Measurements from ENCODE around the gene SLC2A6. TPM values are rescaled to one million over a fixed set of nuclear protein-coding genes. Genes with fewer than 3 reads are reported as not detected.

The SLC2A6 gene
- total RNA-seq, 6 experiments from 2014 or later, result 9.4 to 12.6 (median 11.3) TPM

DNA sequence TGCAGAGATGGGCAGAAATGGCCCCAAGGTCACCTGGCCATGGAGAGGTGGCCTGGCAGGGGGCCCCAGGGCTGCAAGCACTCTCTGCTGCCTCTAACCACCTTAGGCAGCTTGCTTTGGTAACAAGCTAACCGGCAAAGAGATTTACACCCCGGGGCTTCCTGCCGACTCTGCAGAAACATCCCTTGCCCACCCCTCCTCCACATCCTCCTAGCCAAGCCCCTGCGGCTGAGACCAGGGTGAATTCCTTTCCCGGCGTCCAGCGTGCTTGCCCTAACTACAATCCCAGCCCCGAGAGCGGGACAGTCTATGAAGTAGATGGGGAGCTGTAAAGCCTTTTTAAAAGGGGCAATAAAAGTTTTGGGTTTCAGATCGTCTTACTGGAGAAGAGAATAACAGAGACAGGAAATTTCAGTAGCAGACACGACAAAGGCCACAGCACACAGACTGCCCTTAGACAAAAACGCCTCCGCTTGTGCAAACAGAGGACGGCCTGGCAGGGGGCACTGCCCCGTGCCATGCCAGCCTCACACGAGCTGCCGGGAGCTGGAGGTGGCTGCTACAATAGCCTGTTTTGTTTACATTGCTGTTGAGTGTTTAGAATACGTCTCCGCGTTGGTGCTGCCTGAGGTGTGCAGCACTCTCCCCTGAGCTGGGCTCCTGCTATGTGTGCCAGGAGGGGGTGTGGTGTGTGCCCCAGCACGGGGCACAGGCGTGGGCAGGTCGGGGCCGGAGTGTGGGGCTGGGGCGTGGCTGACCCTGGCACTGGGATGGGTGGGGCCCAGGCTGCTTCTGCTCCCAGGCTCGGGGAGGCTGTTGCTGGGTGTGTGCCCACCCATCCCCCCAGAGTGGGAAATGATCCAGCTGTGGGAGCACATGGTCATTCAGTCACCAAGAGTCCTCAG lies 30.5 kb upstream of the SLC2A6 start:
- DNase-seq, result no peak
- Mint-ChIP-seq H3K36me3 (ENCODE audit: low read depth) (no peaks in the 10 kb centered on the region), H3K27ac (no peak overlapping the region), H3K9me3 (no peaks in the 10 kb centered on the region), H3K4me1 (ENCODE audit: low read depth) (peaks cover 34% of the 10 kb centered on the region), H3K27me3 (ENCODE audit: insufficient read depth) (peaks cover 3% of the 10 kb centered on the region), H3K4me3 (peak overlapping the region; percentile 45; the same call in 1 of the 2 replicates)
- TF ChIP-seq, protein P1, sequence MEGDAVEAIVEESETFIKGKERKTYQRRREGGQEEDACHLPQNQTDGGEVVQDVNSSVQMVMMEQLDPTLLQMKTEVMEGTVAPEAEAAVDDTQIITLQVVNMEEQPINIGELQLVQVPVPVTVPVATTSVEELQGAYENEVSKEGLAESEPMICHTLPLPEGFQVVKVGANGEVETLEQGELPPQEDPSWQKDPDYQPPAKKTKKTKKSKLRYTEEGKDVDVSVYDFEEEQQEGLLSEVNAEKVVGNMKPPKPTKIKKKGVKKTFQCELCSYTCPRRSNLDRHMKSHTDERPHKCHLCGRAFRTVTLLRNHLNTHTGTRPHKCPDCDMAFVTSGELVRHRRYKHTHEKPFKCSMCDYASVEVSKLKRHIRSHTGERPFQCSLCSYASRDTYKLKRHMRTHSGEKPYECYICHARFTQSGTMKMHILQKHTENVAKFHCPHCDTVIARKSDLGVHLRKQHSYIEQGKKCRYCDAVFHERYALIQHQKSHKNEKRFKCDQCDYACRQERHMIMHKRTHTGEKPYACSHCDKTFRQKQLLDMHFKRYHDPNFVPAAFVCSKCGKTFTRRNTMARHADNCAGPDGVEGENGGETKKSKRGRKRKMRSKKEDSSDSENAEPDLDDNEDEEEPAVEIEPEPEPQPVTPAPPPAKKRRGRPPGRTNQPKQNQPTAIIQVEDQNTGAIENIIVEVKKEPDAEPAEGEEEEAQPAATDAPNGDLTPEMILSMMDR (IDR thresholded peaks at IDR 0.05), result no peak

- Mint-ChIP-seq H3K27me3 (ENCODE audit: insufficient read depth) (peaks cover 5% of the 10 kb centered on the region), H3K4me3 (no peak overlapping the region), H3K36me3 (ENCODE audit: low read depth) (no peaks in the 10 kb centered on the region), H3K9me3 (no peaks in the 10 kb centered on the region), H3K27ac (no peak overlapping the region), H3K4me1 (ENCODE audit: low read depth) (peaks cover 34% of the 10 kb centered on the region)
- DNase-seq, result no peak
- TF ChIP-seq, protein P1 (IDR thresholded peaks at IDR 0.05), result no peak
Observed at GRCh38 chr9:133508046-133508445, 29.1 kb upstream of the SLC2A6 start.

- Mint-ChIP-seq H3K27ac (peak overlapping the region; percentile 75), H3K27me3 (ENCODE audit: insufficient read depth) (peaks cover 7% of the 10 kb centered on the region), H3K36me3 (ENCODE audit: low read depth) (peaks cover 3% of the 10 kb centered on the region), H3K9me3 (peaks cover 4% of the 10 kb centered on the region), H3K4me1 (ENCODE audit: low read depth) (peaks cover 34% of the 10 kb centered on the region), H3K4me3 (no peak overlapping the region)
- TF ChIP-seq, protein P1 (IDR thresholded peaks at IDR 0.05), result no peak
- DNase-seq, result no peak
Observed at GRCh38 chr9:133507246-133507965, 28.5 kb upstream of the SLC2A6 start.

DNA sequence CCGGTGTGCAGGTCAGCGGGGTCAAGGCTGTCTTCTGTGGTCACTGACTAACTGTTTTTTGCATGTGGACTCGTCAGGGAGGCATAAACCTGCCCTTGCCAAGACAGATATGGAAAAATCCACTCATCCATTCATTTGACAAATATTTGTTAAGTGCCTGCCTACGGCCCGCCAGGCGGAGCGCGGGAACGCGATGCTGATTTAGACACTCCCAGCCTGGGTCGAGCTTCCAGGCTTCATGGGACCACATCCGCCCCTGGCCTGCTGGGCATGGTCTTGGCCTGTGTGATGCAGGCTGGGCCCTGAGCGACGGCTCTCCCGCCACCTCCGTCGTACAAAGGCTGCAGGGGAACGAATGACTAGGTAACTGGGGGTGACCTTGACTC lies 27.7 kb upstream of the SLC2A6 start:
- H3K27me3 Mint-ChIP-seq (ENCODE audit: insufficient read depth), result peaks cover 15% of the 10 kb centered on the region
- peaks cover 12% of the 10 kb centered on the region for H3K9me3 Mint-ChIP-seq
- peak overlapping the region; percentile 75; the same call in 1 of the 2 replicates for H3K27ac Mint-ChIP-seq

GRCh38 chr9:133505901-133506652 lies 27.2 kb upstream of the SLC2A6 start:
- Mint-ChIP-seq H3K27me3 (ENCODE audit: insufficient read depth) (peaks cover 19% of the 10 kb centered on the region), H3K27ac (no peak overlapping the region; the same call in 1 of the 2 replicates), H3K9me3 (peaks cover 18% of the 10 kb centered on the region), H3K4me1 (ENCODE audit: low read depth) (peaks cover 34% of the 10 kb centered on the region), H3K36me3 (ENCODE audit: low read depth) (peaks cover 17% of the 10 kb centered on the region), H3K4me3 (no peak overlapping the region)
- TF ChIP-seq, protein P1 (IDR thresholded peaks at IDR 0.05), result no peak
- no peak for DNase-seq

More for the DNA sequence above, 27.7 kb upstream of the SLC2A6 start:
- TF ChIP-seq, protein P1 (IDR thresholded peaks at IDR 0.05), result peak; percentile 37
- peaks cover 11% of the 10 kb centered on the region for H3K36me3 Mint-ChIP-seq (ENCODE audit: low read depth)
- no peak overlapping the region for H3K4me3 Mint-ChIP-seq
- DNase-seq, result peak; percentile 92
- peaks cover 34% of the 10 kb centered on the region for H3K4me1 Mint-ChIP-seq (ENCODE audit: low read depth)

Data from HFFc6 (cell line).